Breast epithelium (tissue), 4 donors: ENCODE measurements around the gene ATP1A2. TPM values are rescaled to one million over a fixed set of nuclear protein-coding genes. Genes with fewer than 3 reads are reported as not detected.
A peak's percentile ranks its signal among the peaks of the same experiment; 100 is the strongest.
"Not testable (repeated sequence)": the region's sequence is repeated elsewhere in the genome, so short reads cannot be mapped to it uniquely, and the experiment has no call there.

Experiments
- DNase-seq, 2 donors: peaks; one replicate each; pipeline ENCODE4 v3.0.0-alpha.2; 2019; ENCODE audit warnings: low spot score in 2 of 2
- H3K27ac ChIP-seq, 2 donors: fragments of 200-600 bp; sonication (generic) in 1 of 2; one replicate each; pipeline ENCODE4 v1.5.1; 2016 to 2019; ENCODE audit warnings: mild to moderate bottlenecking in 1 of 2
- H3K27me3 ChIP-seq, 2 donors: fragments of 200-600 bp; sonication (generic) in 1 of 2; one replicate each; pipeline versions ENCODE4 v1.5.1 to v1.6.0; 2017 to 2019; ENCODE audit warnings: control low read depth in 1 of 2, mild to moderate bottlenecking in 1 of 2
- H3K36me3 ChIP-seq: fragments of 200-600 bp; one replicate; pipeline ENCODE4 v1.5.1; 2019
- H3K4me1 ChIP-seq, 2 donors: fragments of 200-600 bp; sonication (generic); one replicate each; pipeline ENCODE4 v1.5.1; 2016 to 2019; ENCODE audit warnings: control low read depth in 1 of 2
- H3K4me3 ChIP-seq, 3 donors: fragments of 200-600 bp; sonication (generic); 1 replicate in 2 of 3; 2 replicates in 1 of 3; pipeline ENCODE4 v1.5.1; 2016 to 2019; ENCODE audit warnings: mild to moderate bottlenecking in 3 of 3, moderate library complexity in 2 of 3
- H3K9me3 ChIP-seq, 2 donors: fragments of 200-600 bp; sonication (generic) in 1 of 2; one replicate each; pipeline ENCODE4 v1.5.1; 2016 to 2019; ENCODE audit warnings: control low read depth in 1 of 2
- CTCF ChIP-seq, 3 donors: fragments of 450-650 bp; IDR thresholded peaks; one replicate each; pipeline ENCODE4 v1.5.1; 2016 to 2017; ENCODE audit warnings: antibody characterized with exemption in 3 of 3, mild to moderate bottlenecking in 3 of 3, moderate library complexity in 3 of 3
- POLR2A ChIP-seq: fragments of 450-650 bp; IDR thresholded peaks from one replicate; pipeline ENCODE4 v1.6.1; 2016; ENCODE audit warnings: antibody characterized with exemption, mild to moderate bottlenecking, moderate library complexity
- POLR2AphosphoS5 ChIP-seq, 3 donors: sonication (generic); formaldehyde crosslinking; IDR thresholded peaks; one replicate each; pipeline ENCODE4 v1.6.1; 2017; ENCODE audit warnings: antibody characterized with exemption in 3 of 3
- intact Hi-C: fragments of 100-400 bp; cut with DNase I; formaldehyde crosslinking; loops from one replicate; pipeline ENCODE4 v1.15.1; 2023; ENCODE audit warnings: low total_unique reads
- total RNA-seq, 3 donors: library from RNA; depleted of rRNA; stranded (reverse); fragments of >200 nt; gene quantifications; one replicate each; pipeline ENCODE4 v1.1.0, GENCODE V29; 2016

Gene ATP1A2
- total RNA-seq, 3 donors from 2014 or later: 3.9 to 229 (median 6.4) TPM

DNA sequence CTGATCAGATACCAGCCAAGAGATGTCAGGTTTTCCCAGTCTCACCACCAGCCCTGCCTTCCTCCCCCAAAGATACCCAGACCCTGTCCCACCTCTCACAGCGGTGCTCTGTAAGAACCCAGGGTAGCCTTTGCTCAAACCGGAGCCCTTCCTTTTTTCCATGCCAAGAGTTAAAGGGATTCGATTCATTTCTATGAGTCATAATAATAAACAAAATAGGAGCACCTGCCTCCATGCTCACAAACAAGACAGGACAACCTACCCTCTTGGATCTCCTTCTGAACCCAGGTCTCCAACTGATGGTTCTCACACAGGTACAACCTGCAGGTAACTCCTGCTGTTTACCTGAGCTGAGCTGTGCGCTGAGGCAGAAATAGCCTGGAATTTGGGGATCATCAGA is 5.9 kb upstream of the ATP1A2 start:
- Histone ChIP-seq H3K4me1 (no peaks in the 10 kb centered on the region), H3K36me3 (no peaks in the 10 kb centered on the region), H3K27me3 (no peaks in the 10 kb centered on the region), H3K27ac (peak overlapping the region; percentile 7 to 25), H3K9me3 (no peaks in the 10 kb centered on the region), H3K4me3 (no peak overlapping the region)
- no peak for DNase-seq
- no peak for TF ChIP-seq CTCF (IDR thresholded peaks at IDR 0.05)
- TF ChIP-seq POLR2AphosphoS5 (IDR thresholded peaks at IDR 0.05): no peak
- TF ChIP-seq POLR2A: no peak
- intact Hi-C loops: no loop called here

DNA sequence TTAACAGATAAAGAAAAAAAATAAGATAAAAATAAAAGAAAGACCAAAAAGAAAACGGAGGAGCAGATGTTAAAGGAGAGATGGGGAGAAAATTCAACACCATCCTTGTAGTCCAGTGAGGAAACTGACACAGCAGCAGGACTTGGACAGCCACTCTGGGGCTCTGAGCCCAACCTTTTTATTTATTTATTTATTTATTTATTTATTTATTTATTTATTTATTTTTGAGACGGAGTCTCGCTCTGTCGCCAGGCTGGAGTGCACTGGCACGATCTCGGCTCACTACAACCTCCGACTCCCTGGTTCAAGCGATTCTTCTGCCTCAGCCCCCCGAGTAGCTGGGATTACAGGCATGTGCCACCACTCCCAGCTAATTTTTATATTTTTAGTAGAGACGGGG is 4.1 kb upstream of the ATP1A2 start:
- H3K4me1 ChIP-seq, H3K36me3 ChIP-seq, intact Hi-C loops, DNase-seq, H3K4me3 ChIP-seq, H3K27ac ChIP-seq, H3K27me3 ChIP-seq, H3K9me3 ChIP-seq: not testable (repeated sequence)

GRCh38 chr1:160112357-160112756 is 3.2 kb upstream of the ATP1A2 start:
- H3K27ac ChIP-seq: no peak overlapping the region

DNA sequence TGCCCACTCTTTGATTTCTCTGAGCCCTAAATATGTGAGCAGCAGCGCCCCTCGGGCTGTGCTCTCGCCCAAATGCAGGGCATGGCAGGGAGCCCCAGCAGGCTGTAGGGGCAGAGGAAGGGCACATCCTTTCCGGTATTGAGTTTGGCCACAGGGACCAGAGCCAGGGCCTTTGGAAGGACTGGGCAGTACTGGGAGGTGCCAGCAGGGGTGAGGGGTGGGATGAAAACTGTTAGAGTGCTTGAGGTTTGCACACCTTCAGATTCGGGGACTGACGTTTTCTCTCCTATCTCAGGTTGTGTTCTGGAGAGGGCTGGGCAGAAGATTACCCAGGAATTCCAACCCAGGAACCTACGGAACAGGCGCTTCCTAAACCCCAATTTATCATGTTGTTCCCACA is 2.2 kb upstream of the ATP1A2 start:
- Histone ChIP-seq H3K36me3 (no peaks in the 10 kb centered on the region), H3K27me3 (no peaks in the 10 kb centered on the region), H3K9me3 (no peaks in the 10 kb centered on the region), H3K4me3 (no peak overlapping the region), H3K4me1 (no peaks in the 10 kb centered on the region), H3K27ac (no peak overlapping the region)
- intact Hi-C loops: no loop called here
- no peak for DNase-seq
- TF ChIP-seq POLR2AphosphoS5 (IDR thresholded peaks at IDR 0.05): no peak

More at GRCh38 chr1:160112357-160112756, 3.2 kb upstream of the ATP1A2 start:
- TF ChIP-seq POLR2AphosphoS5 (IDR thresholded peaks at IDR 0.05): no peak
- TF ChIP-seq CTCF (IDR thresholded peaks at IDR 0.05): no peak
- TF ChIP-seq POLR2A: no peak
- no peaks in the 10 kb centered on the region for H3K27me3 ChIP-seq
- no peak overlapping the region for H3K4me3 ChIP-seq
- no peak for DNase-seq
- intact Hi-C loops: no loop called here
- H3K36me3 ChIP-seq: no peaks in the 10 kb centered on the region
- no peaks in the 10 kb centered on the region for H3K9me3 ChIP-seq
- no peaks in the 10 kb centered on the region for H3K4me1 ChIP-seq

GRCh38 chr1:160114085-160114484 is 1.5 kb upstream of the ATP1A2 start:
- no peaks in the 10 kb centered on the region for H3K9me3 ChIP-seq
- no peak overlapping the region for H3K27ac ChIP-seq
- H3K36me3 ChIP-seq: no peaks in the 10 kb centered on the region
- no peak overlapping the region for H3K4me3 ChIP-seq
- no peaks in the 10 kb centered on the region for H3K4me1 ChIP-seq
- H3K27me3 ChIP-seq: no peaks in the 10 kb centered on the region
- intact Hi-C loops: no loop called here
- TF ChIP-seq POLR2AphosphoS5 (IDR thresholded peaks at IDR 0.05): no peak
- TF ChIP-seq CTCF (IDR thresholded peaks at IDR 0.05): no peak
- no peak for DNase-seq

GRCh38 chr1:160116283-160117147 is 956 bp downstream of the ATP1A2 start:
- no peak for TF ChIP-seq POLR2A
- TF ChIP-seq CTCF (IDR thresholded peaks at IDR 0.05): no peak
- TF ChIP-seq POLR2AphosphoS5 (IDR thresholded peaks at IDR 0.05): no peak
- intact Hi-C loops: no loop called here
- H3K36me3 ChIP-seq: no peaks in the 10 kb centered on the region

More at GRCh38 chr1:160116283-160117147, 956 bp downstream of the ATP1A2 start:
- Histone ChIP-seq H3K4me3 (peak overlapping the region in 1 of 3 donors; percentile 18), H3K9me3 (no peaks in the 10 kb centered on the region), H3K27me3 (no peaks in the 10 kb centered on the region), H3K27ac (no peak overlapping the region), H3K4me1 (no peaks in the 10 kb centered on the region)
- no peak for DNase-seq
